Kidney tubule cell (primary cell): ENCODE measurements around the gene AHNAK.
"Not testable (repeated sequence)": the region's sequence is repeated elsewhere in the genome, so short reads cannot be mapped to it uniquely, and the experiment has no call there.

ENCODE experiments used
- DNase-seq: peaks from one replicate; pipeline ENCODE4 v3.0.0-alpha.2; 2018; ENCODE audit warnings: low spot score

The AHNAK gene

DNA sequence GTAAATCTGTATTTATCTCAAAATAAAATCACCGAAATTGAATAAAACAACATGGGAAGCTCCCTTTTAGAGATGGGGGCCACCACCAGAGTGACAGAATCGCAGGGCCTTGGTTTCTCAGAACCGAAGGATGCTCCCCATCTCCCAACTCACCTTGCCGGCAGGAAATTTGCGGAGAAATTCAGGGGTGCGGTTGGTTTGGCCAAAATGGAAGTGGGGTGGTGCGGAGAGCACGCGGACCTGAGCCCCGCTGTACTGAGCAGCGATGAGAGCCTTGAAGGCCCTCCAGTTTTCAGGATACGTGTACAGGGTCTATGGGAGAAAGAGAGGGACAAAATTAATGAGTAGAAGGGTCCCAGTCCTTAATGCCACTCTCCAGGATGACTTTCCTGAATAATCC is 25.8 kb upstream of the AHNAK start:
- no peak for DNase-seq

DNA sequence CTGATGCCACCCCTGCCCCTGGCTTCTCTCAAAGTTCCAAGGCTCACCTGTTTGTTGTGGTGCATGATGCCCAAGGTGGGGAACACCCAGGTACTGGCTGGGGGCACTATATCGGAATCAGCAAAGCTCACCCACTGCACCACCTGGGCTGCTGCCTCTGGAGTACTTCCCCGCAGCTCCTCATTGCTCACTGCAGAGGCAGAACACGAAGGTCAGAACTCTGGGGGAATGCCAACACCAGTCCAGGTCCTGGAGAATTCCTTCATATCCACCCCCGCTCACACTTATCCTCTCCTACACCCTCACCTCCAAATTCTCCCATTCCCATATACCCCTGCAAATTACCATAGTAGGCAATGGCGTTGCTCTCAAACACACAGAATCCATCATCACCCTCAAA is 24.9 kb upstream of the AHNAK start:
- DNase-seq, result not testable (repeated sequence)

DNA sequence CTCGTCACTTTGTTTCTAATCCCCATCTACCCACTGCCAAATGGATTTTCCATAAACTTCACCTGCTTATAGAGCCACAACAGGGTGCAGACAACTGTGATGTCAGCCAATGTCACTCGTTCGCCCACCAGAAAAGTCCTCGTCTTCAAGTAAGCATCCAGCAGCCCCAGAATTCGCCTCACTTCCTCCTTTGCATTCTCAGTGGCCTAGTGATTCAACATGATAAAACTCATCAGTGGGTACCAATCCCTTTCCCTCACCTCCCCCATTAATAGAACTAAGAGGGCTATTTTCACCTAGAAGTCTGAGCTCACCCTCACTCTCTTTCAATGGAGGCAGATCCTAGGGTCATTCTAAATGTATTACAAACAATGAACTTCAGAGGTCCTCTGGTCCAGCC is 24.3 kb upstream of the AHNAK start:
- DNase-seq, result not testable (repeated sequence)

DNA sequence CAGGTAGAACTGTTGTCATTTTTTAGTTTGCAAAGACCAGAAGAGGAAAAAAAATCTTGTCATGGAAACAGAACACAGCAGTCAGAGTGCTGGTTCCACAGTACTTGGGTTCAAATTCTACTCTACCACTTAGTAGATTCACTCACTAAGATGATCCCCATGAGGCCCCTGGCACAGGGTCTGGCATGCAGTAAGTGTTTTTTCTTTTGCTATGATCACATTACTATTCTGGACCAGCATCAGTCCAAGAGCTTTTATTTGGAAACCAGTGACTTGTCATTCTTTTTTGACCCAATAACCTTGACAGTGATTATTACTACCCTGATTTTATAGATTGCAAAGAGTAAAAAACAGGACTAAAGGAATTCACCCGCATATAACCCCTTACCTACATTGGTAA is 23.0 kb upstream of the AHNAK start:
- DNase-seq, result no peak

DNA sequence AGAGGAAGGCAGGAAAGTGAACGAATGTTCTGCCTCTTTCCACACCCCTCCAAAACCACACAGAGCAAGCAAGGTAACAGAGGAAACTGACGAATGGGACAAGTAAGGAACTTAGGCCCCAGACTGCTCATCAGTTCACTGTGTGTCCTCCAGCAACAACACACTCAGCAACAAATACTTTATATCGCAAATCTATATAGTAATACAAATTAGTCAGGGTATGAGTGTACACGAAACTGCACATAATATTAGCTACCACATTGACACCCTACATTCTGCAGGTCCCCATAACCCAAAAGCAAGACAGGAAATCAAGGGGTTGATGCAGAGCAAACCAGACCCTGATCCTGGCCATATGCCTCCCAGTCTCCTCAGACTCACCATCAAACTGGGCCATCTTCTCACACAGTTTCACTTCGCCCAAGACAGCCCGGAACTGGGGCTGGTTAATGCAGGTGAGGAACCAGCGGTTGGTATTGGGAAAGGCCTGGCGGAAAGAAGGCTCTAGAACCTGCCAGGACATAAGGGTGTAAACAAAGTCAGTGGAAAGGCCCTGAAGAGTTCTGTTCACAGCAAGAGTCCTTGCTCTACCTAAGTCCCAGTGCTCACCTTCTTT is 20.5 kb upstream of the AHNAK start:
- DNase-seq, result no peak

DNA sequence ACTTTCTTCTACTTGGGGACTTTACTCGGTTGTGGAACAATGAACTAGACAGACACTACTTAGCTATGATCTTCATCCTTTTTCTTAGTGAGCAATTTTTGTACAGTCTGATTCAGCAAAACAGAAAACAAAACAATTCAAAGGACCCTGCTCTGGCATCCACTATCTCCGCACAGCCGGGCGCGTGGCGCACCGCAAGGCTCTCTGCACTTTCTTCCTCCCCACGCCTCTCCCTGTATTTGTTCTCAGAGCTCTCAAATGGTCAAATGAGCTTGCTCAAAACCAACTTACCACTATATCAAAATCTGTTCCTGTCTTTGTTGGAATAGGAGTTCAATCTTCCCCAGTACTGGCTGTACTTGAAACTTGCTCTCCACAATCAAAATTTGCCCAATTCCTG is 19.6 kb upstream of the AHNAK start:
- no peak for DNase-seq

DNA sequence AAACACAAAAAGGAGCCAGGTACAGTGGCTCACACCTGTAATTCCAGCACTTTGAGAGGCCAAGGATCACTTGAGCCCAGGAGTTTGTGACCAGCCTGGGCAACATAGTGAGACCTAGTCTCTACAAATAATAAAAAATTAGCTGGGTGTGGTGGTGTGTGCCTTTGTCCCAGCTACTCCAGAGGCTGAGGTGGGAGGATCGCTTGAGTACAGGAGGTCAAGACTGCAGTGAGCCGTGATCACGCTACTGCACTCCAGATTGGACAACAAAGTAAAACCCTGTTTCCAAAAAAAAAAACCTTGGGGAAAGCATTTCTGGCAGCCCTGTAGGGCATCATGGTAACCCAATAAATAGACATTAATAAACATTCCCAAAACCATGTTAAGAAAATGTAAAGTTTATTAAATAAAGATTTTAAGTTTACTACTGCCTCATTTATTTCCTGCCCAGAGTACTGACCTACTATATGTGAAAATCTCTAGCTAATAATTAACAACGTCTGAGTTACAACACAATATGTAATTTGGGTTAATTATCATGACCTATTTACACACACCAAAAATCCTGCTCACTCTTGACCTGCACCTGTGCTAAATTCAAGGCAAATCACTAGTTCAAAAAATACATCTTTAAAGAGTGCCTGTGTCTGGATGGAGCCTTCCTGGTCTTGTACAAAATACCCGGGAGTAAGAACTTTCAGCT is 18.6 kb upstream of the AHNAK start:
- no peak for DNase-seq

DNA sequence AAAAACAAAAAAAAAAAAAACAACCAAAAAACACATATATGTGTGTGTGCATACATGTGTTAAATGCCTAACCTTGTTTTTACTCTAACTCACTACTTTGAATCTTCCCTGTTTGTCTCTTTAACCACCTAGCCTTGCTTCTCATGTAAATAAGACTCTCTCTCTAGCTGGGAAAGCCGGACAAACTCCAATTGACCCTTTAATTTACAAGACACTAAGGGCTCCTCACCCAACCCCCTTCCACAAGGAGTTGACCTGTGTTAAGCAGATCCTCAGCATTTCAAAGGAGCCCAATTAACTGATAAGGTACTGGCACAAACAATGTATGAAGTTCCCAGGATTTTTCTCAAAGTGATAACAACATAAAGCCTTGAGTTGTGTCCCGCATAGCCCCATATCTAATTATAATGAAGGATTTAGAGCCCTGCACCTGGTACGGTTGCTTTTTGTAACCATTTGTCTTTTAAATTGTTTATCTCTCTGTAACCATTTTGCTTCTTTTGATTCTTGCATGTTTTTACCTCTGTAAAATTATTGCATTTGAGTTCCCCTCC is 15.1 kb upstream of the AHNAK start:
- not testable (repeated sequence) for DNase-seq

DNA sequence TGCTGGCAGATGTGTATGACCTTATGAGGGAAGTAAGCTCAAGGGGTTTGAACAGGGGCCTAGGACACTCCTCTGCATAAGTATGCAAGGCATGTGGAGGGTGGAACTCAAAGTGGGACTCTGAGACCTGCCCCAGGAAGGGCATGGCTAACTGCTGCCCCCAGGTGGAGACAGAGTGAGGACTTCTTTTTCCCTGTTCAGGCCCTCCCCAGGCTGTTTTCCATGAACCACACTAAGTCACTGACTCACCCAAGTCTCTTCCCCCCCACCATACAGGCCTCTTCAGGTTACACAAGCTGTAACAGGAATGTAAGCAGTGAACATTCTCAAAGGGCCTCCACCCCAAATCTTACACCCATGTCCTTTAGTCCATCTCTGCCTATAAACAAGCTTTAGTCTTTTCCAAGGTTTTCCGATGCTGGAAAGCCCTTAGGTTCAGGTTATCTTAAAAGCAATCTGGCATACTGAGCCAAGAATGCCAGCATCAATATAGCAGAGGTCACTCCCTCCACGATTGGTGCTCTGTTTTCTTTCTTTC is 14.0 kb upstream of the AHNAK start:
- peak; percentile 97 for DNase-seq

DNA sequence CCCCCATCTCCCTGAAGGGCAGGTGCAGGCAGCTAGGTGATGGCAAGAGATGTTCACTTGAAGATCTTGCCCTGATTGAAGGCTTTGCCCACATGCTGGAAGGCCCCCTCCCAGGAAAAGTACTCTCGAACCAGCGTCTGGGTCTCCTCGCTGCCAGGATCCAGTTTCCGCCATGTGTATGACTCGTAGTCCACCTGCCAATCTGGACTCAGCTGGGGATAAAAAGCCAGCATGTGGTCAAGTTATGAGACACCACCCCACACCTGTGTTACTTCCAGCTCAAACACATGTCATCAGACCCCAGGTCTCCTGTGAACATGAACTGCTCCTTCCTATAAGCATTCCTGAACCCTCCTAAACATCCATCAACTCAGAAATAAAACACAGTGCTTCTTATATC is 13.0 kb upstream of the AHNAK start:
- DNase-seq, result peak; percentile 60

DNA sequence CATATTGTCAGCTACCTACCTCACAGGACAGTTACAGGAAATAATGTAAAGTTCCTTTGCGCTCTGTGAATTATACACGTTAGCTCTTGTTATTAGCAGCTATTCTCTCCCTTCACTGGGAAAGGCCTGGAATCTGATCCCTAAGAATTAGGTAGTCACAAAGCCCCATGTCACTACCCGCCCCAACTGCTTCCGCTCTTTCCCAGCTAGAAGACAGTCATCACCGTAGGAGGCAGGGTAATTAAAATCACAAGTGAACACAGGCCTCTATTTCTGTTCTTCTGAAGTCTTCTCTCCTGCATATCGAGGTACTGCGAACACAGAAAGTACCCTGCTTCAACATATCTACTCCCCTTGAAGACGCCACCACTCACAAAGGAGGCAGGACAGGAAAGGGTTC is 12.6 kb upstream of the AHNAK start:
- DNase-seq, result no peak

DNA sequence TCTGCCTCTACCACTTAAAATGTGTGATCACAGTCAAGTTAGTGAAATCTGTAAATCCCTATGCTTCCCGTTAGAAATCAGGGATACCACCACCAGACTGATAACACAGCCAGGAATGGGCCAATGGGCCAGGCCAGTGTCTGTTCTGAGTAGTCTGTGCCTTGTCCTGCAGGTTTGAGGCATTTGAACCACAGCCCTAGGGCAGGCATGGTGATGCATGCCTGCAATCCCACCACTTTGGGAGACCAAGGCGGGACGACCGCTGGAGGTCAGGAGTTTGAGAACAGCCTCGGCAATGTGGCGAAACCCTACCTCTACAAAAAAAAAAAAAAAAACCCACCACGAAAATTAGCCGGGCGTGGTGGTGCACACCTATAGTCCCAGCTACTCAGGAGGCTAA is 12.1 kb upstream of the AHNAK start:
- DNase-seq, result no peak

DNA sequence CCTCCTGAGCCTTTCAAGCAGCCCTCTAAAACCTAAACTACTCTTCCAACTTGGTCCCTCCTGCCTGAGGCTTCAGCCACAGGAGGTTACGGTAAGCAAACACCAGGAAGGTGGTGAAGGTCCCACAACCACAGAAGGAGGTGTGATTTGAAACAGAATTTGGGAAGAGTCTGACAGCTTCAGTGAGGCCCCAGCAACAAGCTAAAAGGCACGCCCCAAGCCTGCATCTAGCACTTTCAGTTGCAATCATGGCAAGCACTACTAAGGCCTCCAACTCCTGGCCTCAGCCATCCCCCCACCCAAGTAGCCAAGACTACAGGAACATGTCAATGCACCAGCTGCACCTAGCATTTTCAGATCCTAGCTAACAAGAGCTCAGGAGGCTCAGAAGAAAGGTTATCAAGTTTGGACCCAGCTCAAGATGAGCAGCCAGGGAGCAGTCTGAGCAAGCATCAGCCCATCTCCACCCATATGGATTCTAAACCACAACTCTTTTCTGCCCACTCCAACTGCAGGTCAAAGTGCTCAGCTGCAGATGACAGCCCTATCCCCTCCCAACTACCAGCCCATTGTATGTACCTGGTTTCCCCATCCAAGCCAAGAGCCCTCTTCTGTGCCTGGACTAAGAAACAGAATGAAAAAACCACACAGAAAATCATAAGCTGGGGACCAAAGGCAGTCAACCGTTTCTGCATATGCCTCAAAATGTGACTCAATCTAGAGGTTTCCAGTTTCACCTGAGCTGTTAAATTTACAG is 10.4 kb upstream of the AHNAK start:
- DNase-seq, result peak; percentile 61

DNA sequence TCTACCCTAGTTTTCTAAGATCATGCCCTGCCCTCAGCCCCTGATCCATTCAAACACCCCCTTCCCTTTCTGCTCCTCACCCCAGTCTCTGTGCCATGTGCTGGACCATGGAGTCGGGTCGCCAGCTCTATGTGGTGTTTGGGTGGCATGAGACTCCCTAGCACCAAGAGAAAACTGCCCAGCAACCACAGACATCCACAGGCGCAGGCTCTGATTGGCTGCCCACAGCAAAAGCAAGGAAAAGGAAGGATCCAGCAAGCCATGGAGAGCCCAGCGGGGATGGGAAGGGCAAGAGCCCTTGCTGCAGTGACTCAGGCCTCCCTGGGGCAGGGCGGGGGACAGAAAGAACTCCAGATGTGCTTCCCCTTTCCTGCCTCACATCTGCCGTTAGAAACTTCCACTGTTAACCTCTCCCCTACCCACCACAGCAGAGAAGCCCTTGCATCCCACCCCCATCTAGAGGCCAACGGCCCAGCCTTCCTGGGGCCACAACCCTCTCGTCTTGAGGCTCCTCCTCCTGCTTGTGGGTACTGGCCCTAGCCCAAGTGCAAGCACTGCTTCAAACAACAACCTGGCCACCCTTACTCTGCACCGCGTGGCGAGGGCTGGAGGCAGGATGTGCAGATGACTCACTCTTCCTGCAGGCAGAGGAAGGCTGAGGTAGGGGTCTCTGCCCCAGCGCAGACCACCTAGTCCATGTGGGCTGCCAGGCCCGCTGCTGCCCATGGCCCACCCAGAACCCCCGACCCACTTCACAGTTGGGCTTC is 9.7 kb upstream of the AHNAK start:
- peak; percentile 98 for DNase-seq

DNA sequence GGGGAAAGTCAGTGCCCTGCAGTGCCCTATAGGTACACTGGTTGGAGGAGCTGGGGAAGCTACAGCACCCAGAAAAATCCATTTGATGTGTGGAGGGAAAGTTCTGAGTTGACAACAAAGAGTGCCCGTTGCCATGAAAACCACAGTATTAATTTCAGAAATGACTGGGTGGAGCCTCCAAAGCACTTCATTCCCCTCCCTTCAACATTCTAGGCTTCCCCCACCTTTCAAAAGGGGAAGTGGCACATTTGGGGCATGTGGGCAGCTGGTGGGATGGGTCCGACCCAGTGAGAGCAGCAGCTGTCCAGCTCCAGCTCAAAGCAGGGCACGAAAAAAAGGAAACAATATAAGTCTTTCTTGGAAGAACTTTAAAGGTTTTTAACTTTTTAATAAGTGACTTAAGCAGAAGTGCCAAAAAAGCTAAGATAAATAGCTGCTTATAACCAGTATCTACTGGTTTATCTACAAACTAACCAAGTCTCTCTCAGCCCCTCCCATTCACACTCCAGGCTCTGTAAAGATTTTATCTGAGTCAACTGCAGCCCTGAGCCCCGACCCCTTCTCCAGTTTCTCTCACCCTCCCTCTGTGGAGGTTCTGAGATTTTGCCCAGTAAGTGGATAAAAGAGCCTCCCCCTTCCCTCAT is 9.0 kb upstream of the AHNAK start:
- DNase-seq, result peak; percentile 25

DNA sequence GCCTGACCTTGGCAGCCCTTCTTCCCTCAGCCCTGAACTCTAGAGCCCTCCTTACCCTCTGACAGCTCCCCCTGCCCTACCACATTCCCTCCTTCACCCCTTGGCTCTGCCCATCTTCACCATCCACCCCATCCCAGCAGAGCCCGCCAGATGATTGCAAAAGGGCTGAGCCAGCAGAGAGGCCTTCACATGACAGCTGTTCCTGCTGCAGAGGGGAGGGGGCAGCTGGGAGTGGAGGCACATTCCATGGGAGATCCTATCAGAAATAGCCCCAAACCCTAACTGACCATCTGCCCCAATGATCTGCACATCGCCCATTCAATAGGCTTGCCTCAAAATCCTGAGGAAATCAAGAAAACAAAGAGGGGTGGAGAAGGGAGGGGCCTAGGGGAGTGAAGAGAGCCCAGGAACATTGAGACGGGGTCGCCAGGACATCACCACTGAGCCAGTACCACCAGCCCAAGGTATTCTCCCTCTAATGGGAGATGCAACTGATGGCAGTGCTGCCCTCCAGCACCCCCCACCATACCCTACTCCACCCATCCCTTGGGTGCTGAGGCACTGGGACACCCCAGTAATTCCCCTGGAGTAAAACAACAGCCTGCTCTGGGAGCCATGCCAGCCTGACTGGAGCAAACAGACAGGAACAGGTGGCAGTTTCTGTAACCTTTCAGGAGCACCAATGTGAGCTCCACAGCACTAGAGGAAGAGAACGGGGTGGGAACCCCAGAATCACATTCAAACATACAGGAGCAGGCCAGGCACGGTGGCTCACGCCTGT is 8.0 kb upstream of the AHNAK start:
- DNase-seq, result no peak

DNA sequence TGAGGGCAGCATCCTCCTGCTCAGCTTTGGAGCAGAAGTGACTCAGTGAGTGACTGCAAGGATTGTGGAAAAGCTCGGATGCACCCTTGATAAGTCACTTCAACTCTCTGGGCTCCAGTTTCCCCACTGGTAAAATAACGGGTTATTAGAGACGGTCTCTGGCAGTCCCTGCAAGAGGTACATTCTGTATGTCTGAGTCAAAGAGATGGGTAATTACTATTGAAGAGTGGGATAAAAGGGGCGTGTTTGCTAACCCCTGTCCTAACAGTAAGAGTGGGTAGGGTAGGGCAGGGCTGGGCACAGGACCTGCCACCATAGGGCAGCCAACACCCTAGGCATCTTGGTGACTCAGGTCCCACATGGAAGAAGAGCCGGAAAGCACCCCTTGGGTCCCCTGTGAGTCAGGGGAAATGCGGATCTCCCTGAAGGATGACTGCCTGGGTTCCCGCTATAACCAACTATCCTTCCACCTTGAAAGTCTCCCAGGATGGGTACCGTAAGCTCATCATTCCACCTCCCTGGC is 7.3 kb upstream of the AHNAK start:
- DNase-seq, result peak; percentile 95

DNA sequence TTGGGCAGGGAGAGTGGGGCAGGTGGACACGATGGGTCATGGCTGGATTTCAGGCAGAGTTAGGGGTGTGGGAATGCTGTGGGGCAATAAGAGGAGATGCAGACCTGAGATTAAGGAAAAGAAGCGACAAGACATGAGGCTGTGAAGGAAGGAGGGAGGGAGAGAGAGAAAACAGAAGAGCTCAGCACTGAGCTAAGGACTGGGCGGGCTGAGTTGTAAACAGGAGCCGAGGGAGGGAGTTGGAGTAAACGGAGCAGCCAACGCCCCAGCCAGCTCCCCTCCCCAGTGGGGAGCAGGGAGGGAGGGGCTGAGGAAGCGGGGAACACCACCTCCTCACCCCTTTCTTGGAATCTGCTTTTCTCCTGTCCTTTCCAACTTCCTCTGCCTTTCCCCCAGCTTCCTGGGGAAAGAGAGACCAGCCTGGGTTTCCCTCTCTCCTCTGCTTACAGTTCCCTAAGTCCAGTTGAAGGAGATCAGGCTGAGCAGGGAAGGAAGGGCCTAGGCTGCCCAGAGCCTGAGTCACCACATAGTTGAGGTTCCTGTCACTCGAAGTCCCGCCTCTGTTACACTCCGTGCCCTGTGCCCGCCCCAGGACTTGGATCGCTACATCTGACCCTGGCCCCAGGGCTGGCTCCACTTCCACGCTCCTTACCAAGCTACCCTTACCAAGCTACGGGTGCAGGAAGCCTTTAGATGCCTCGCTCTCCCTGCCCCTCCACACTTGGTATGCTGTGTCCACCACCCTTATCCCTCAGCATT is 6.7 kb upstream of the AHNAK start:
- DNase-seq, result peak; percentile 98

DNA sequence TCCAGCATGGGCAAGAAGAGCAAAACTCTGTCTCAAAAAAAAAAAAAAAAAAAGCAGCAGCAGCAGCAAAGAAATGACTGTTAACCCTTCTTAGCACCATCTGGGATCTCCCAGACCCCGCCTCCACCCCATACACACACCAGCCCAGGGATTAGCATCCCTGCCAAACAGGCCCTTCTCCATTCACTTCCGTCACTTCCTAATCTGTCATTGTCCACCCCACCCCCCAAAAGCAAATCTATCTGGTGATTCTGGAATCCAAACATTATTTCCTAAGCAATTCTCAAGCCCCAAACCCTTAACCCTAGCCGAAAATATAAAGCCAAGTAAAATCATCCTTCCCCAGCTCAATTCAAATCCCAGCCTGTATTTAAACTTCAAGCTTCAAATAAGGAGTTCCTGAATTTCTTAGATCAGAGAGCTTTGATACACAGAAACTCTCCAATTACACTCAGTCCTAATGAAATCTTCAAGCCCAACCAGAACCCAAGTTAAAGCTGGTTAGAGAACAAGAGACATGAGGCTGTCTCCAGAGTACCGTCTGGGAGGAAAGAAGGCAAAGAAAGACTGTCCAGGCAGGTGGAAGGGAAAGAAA is 6.0 kb upstream of the AHNAK start:
- no peak for DNase-seq
